Right lobe of liver (tissue), 6 donors: ENCODE results near the gene CEP68. TPM values are rescaled to one million over a fixed set of nuclear protein-coding genes. Genes with fewer than 3 reads are reported as not detected.
A peak's percentile ranks its signal among the peaks of the same experiment; 100 is the strongest.
"Not testable (repeated sequence)": the region's sequence is repeated elsewhere in the genome, so short reads cannot be mapped to it uniquely, and the experiment has no call there.

Experiments used
- ATAC-seq, 4 donors: fragments of 200-7000 bp; cut with Tn5 transposase; one replicate each; pipeline ENCODE4 v1.9.1; 2020; ENCODE audit warnings: mild to moderate bottlenecking in 4 of 4, moderate library complexity in 4 of 4
- DNase-seq, 3 donors: peaks; one replicate each; pipeline ENCODE4 v3.0.0-alpha.2; 2020
- H3K27ac ChIP-seq, 3 donors: fragments of 200-600 bp; one replicate each; pipeline ENCODE4 v1.8.0; 2022
- H3K27me3 ChIP-seq, 2 donors: fragments of 200-600 bp; one replicate each; pipeline ENCODE4 v1.8.0; 2022
- H3K36me3 ChIP-seq, 4 donors: fragments of 200-600 bp; sonication (generic) in 1 of 4; one replicate each; pipeline versions ENCODE4 v1.5.1 to v1.8.0; 2017 to 2022; ENCODE audit warnings: control low read depth in 1 of 4
- H3K4me1 ChIP-seq, 4 donors: fragments of 200-600 bp; sonication (generic) in 1 of 4; one replicate each; pipeline versions ENCODE4 v1.5.1 to v1.8.0; 2017 to 2022; ENCODE audit warnings: control low read depth in 1 of 4
- H3K4me3 ChIP-seq, 3 donors: fragments of 200-600 bp; one replicate each; pipeline ENCODE4 v1.8.0; 2022
- H3K9me3 ChIP-seq, 4 donors: fragments of 200-600 bp; sonication (generic) in 1 of 4; one replicate each; pipeline versions ENCODE4 v1.5.1 to v1.8.0; 2017 to 2022; ENCODE audit warnings: control low read depth in 1 of 4
- CTCF ChIP-seq, 4 donors: fragments of 200-600 bp in 3 of 4; fragments of 450-650 bp in 1 of 4; IDR thresholded peaks; one replicate each; pipeline versions ENCODE4 v1.5.1 to v1.8.0; 2016 to 2022; ENCODE audit warnings: antibody characterized with exemption in 4 of 4, mild to moderate bottlenecking in 2 of 4
- POLR2A ChIP-seq: fragments of 450-650 bp; IDR thresholded peaks from one replicate; pipeline ENCODE4 v1.6.1; 2017; ENCODE audit warnings: antibody characterized with exemption, mild to moderate bottlenecking
- WGBS: methylation state at CpG from one replicate; pipeline ENCODE4 v1.1.6; 2018; ENCODE audit warnings: low coverage, low lambda C conversion rate; ENCODE audit not compliant: insufficient coverage; ENCODE audit errors: missing lambda C conversion rate; 5-methylcytosine and 5-hydroxymethylcytosine counted together
- intact Hi-C, 2 donors: fragments of 100-400 bp; cut with DNase I; formaldehyde crosslinking; loops; one replicate each; pipeline versions ENCODE4 v1.11.2 to v1.14.1; 2022
- total RNA-seq, 6 experiments: library from RNA; depleted of rRNA in 2 of 6; stranded (reverse); fragments of >200 nt in 2 of 6; fragmentation: NEBNext Ultra II Directional in 3 of 6; extraction: Animal tissue kit (Norgen Biotek cat#: 25700) in 3 of 6; gene quantifications; one replicate each; pipeline versions ENCODE4 v1.1.0 to v1.2.4, GENCODE V29; 2016 to 2023
- donor health status: DM: no; HTN: yes; CAD: no.
- donor health status: DM: no; HTN: no; CAD: no.
- donor health status: DM: no; HTN: no; CAD: no.
- donor health status: DM: no; HTN: yes; CAD: no.
- donor health status: DM: no; HTN: yes; CAD: no.

CEP68 gene
- total RNA-seq, 6 experiments from 2014 or later, result 1.7 to 4.3 (median 3.2) TPM

DNA sequence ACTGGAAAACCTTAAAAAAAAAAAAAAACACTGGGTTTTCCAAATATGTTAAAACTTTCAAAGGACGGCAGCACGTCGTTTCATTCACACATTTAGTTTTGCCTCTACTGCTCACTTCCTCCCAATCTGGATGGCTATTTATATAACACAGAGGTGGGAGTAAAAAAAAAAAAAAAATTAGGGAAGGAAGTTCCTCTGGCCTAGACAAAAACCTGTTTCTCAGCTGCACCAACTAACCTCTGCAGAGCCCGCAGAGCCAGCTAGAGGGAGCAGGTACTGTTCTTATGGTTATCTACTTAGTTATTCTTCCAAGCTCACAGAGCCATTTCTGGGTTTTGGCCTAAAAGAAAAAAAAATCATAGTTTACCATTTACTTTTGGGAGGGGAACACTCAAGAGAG, 38.9 kb upstream of the CEP68 start:
- intact Hi-C loops, result no loop called here
- TF ChIP-seq POLR2A, result no peak
- TF ChIP-seq CTCF (IDR thresholded peaks at IDR 0.05), result peak in 2 of 4 donors; percentile 13 to 29

GRCh38 chr2:65018141-65018582, 38.1 kb upstream of the CEP68 start:
- no peaks in the 10 kb centered on the region for H3K4me1 ChIP-seq
- ATAC-seq (peak in 3 of 4 donors; percentile 49 to 70 (median 55)), DNase-seq (peak in 2 of 3 donors; percentile 49 to 65)
- intact Hi-C loops, result no loop called here
- H3K36me3 ChIP-seq, result peaks cover 0 to 12% (median 6%) of the 10 kb centered on the region in 4 donors
- H3K27ac ChIP-seq, result no peak overlapping the region
- no peaks in the 10 kb centered on the region for H3K27me3 ChIP-seq
- TF ChIP-seq POLR2A (no peak), CTCF (IDR thresholded peaks at IDR 0.05) (no peak)
- WGBS, result 76% methylated on average over 10 of the region's 15 CpGs
- H3K9me3 ChIP-seq, result no peaks in the 10 kb centered on the region
- H3K4me3 ChIP-seq, result no peak overlapping the region

More for the DNA sequence above, 38.9 kb upstream of the CEP68 start:
- no peaks in the 10 kb centered on the region for H3K9me3 ChIP-seq
- 38% methylated on average over 4 of the region's 4 CpGs for whole genome bisulfite sequencing
- H3K27ac ChIP-seq, result no peak overlapping the region
- peaks cover 0 to 12% (median 6%) of the 10 kb centered on the region in 4 donors for H3K36me3 ChIP-seq
- no peaks in the 10 kb centered on the region for H3K4me1 ChIP-seq
- no peak overlapping the region for H3K4me3 ChIP-seq
- no peaks in the 10 kb centered on the region for H3K27me3 ChIP-seq
- DNase-seq (no peak), ATAC-seq (peak in 3 of 4 donors; percentile 36 to 53 (median 51))

GRCh38 chr2:65019010-65019409, 37.2 kb upstream of the CEP68 start:
- no peaks in the 10 kb centered on the region for H3K27me3 ChIP-seq
- TF ChIP-seq CTCF (IDR thresholded peaks at IDR 0.05), result no peak
- TF ChIP-seq POLR2A, result no peak
- 78% methylated on average over 1 of the region's 1 CpG for WGBS
- H3K4me1 ChIP-seq, result no peaks in the 10 kb centered on the region
- intact Hi-C loops, result no loop called here
- H3K36me3 ChIP-seq, result peaks cover 0 to 12% (median 6%) of the 10 kb centered on the region in 4 donors
- no peaks in the 10 kb centered on the region for H3K9me3 ChIP-seq
- ATAC-seq, result no peak
- no peak overlapping the region for H3K27ac ChIP-seq
- H3K4me3 ChIP-seq, result no peak overlapping the region
- DNase-seq, result no peak

GRCh38 chr2:65019675-65020195, 36.5 kb upstream of the CEP68 start:
- no peak overlapping the region for H3K27ac ChIP-seq
- H3K4me1 ChIP-seq, result no peaks in the 10 kb centered on the region
- no peak overlapping the region for H3K4me3 ChIP-seq
- no peaks in the 10 kb centered on the region for H3K9me3 ChIP-seq
- DNase-seq (no peak), ATAC-seq (no peak)
- H3K36me3 ChIP-seq, result peaks cover 0 to 12% (median 6%) of the 10 kb centered on the region in 4 donors
- intact Hi-C loops, result no loop called here
- 76% methylated on average over 3 of the region's 8 CpGs for WGBS
- no peaks in the 10 kb centered on the region for H3K27me3 ChIP-seq
- TF ChIP-seq CTCF (IDR thresholded peaks at IDR 0.05), result no peak
- TF ChIP-seq POLR2A, result no peak

DNA sequence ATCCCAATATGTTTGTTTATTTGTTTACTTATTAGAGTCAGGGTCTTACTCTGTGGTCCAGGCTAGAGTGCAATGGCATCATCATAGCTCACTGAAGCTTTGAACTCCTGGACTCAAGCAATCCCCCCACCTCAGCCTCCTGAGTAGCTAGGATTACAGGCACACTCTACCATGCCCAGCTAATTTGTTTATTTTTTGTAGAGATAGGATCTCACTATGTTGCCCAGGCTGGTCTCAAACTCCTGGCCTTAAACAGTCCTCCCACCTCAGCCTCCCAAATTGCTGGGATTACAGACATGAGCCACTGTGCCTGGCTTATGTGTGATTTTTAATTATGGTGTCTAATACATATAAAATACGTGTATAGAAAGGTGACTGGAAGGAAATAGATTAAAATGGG, 36.0 kb upstream of the CEP68 start:
- H3K27ac ChIP-seq, H3K9me3 ChIP-seq, H3K4me1 ChIP-seq, ATAC-seq, H3K4me3 ChIP-seq, DNase-seq, intact Hi-C loops, H3K27me3 ChIP-seq: not testable (repeated sequence)
- H3K36me3 ChIP-seq, result peaks cover 0 to 12% (median 6%) of the 10 kb centered on the region in 4 donors
- WGBS, result 88% methylated on average over 1 of the region's 1 CpG
